ENCODE results near the gene QTRT2. TPM values are rescaled to one million over a fixed set of nuclear protein-coding genes. Genes with fewer than 3 reads are reported as not detected.

Gene QTRT2
- total and polyA plus RNA-seq, 4 donors: 4.3 to 11.3 (median 5.9) TPM

GRCh38 chr3:114115143-114115542 lies 58.6 kb downstream of the QTRT2 start:
- no peak for DNase-seq (ENCODE audit: low spot score)
- no peaks in the 10 kb centered on the region for H3K9me3 ChIP-seq (ENCODE audit: control insufficient read depth in 4 of 4, low read length in 3 of 4)
- 89% methylated on average over 7 of the region's 7 CpGs for WGBS
- H3K27me3 ChIP-seq (ENCODE audit: control insufficient read depth in 4 of 4, insufficient read depth in 4 of 4, low read length in 3 of 4): no peaks in the 10 kb centered on the region
- no peaks in the 10 kb centered on the region for H3K4me1 ChIP-seq (ENCODE audit: control insufficient read depth in 4 of 4, insufficient read depth in 4 of 4, low read length in 3 of 4)
- H3K4me3 ChIP-seq (ENCODE audit: low read depth in 1 of 3, low read length in 3 of 3): no peak overlapping the region
- no peak overlapping the region for H3K27ac ChIP-seq (ENCODE audit: low read depth in 1 of 2, low read length in 2 of 2)
- H3K36me3 ChIP-seq (ENCODE audit: control insufficient read depth in 4 of 4, insufficient read depth in 3 of 4, low read depth in 1 of 4, low read length in 3 of 4): no peaks in the 10 kb centered on the region
- no peak overlapping the region for H3K9ac ChIP-seq (ENCODE audit: low read depth in 1 of 2, low read length in 2 of 2)
- no peak for TF ChIP-seq ATF3 (IDR thresholded peaks at IDR 0.05)
- TF ChIP-seq FOXA1 (IDR thresholded peaks at IDR 0.05): no peak
- TF ChIP-seq, protein P1, sequence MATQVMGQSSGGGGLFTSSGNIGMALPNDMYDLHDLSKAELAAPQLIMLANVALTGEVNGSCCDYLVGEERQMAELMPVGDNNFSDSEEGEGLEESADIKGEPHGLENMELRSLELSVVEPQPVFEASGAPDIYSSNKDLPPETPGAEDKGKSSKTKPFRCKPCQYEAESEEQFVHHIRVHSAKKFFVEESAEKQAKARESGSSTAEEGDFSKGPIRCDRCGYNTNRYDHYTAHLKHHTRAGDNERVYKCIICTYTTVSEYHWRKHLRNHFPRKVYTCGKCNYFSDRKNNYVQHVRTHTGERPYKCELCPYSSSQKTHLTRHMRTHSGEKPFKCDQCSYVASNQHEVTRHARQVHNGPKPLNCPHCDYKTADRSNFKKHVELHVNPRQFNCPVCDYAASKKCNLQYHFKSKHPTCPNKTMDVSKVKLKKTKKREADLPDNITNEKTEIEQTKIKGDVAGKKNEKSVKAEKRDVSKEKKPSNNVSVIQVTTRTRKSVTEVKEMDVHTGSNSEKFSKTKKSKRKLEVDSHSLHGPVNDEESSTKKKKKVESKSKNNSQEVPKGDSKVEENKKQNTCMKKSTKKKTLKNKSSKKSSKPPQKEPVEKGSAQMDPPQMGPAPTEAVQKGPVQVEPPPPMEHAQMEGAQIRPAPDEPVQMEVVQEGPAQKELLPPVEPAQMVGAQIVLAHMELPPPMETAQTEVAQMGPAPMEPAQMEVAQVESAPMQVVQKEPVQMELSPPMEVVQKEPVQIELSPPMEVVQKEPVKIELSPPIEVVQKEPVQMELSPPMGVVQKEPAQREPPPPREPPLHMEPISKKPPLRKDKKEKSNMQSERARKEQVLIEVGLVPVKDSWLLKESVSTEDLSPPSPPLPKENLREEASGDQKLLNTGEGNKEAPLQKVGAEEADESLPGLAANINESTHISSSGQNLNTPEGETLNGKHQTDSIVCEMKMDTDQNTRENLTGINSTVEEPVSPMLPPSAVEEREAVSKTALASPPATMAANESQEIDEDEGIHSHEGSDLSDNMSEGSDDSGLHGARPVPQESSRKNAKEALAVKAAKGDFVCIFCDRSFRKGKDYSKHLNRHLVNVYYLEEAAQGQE (IDR thresholded peaks at IDR 0.05): no peak
- TF ChIP-seq MAX (IDR thresholded peaks at IDR 0.05): no peak
- no peak for TF ChIP-seq CTCF (IDR thresholded peaks at IDR 0.05; ENCODE audit: low read depth, low read length, missing input control)
- TF ChIP-seq TAF1 (conservative IDR thresholded peaks at IDR 0.05): no peak
- TF ChIP-seq RAD21 (IDR thresholded peaks at IDR 0.05): no peak
- TF ChIP-seq HNF4A (conservative IDR thresholded peaks at IDR 0.05): no peak
- TF ChIP-seq YY1 (IDR thresholded peaks at IDR 0.05): no peak
- no peak for TF ChIP-seq EGR1 (IDR thresholded peaks at IDR 0.05; ENCODE audit: low read depth in 2 of 2)
- TF ChIP-seq HNF4G (IDR thresholded peaks at IDR 0.05): no peak
- no peak for TF ChIP-seq SP1 (IDR thresholded peaks at IDR 0.05)
- no peak for TF ChIP-seq RXRA (IDR thresholded peaks at IDR 0.05)
- no peak for TF ChIP-seq GABPA (IDR thresholded peaks at IDR 0.05 in 1 of 2, conservative IDR thresholded peaks at IDR 0.05 in 1 of 2)
- TF ChIP-seq FOXA2 (IDR thresholded peaks at IDR 0.05): no peak
- TF ChIP-seq, protein P2, sequence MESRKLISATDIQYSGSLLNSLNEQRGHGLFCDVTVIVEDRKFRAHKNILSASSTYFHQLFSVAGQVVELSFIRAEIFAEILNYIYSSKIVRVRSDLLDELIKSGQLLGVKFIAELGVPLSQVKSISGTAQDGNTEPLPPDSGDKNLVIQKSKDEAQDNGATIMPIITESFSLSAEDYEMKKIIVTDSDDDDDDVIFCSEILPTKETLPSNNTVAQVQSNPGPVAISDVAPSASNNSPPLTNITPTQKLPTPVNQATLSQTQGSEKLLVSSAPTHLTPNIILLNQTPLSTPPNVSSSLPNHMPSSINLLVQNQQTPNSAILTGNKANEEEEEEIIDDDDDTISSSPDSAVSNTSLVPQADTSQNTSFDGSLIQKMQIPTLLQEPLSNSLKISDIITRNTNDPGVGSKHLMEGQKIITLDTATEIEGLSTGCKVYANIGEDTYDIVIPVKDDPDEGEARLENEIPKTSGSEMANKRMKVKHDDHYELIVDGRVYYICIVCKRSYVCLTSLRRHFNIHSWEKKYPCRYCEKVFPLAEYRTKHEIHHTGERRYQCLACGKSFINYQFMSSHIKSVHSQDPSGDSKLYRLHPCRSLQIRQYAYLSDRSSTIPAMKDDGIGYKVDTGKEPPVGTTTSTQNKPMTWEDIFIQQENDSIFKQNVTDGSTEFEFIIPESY (IDR thresholded peaks at IDR 0.05): no peak
- no peak for TF ChIP-seq NR2F2 (IDR thresholded peaks at IDR 0.05)

DNA sequence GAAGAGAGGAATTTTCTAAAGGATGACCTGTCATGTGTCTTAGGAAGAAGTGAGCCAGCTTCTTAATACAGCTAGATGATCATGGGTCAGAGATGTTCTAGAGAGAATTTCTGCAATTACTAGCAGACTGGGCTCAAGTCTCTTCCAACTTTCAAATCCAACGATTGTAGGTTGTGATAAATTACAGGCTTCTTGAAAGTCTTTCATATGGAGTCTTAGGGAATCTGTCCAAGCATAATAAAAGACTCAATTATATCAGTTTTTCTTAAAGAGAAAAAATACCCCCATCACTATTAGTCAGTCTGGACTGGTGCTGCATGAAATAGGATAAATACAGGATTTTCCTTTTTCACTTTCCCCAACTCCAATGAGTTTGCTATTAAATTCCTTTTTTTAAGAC lies 63.2 kb downstream of the QTRT2 start:
- H3K36me3 ChIP-seq (ENCODE audit: control insufficient read depth in 4 of 4, insufficient read depth in 3 of 4, low read depth in 1 of 4, low read length in 3 of 4): no peaks in the 10 kb centered on the region
- no peak overlapping the region for H3K4me3 ChIP-seq (ENCODE audit: low read depth in 1 of 3, low read length in 3 of 3)
- no peak for DNase-seq (ENCODE audit: low spot score)
- H3K9ac ChIP-seq (ENCODE audit: low read depth in 1 of 2, low read length in 2 of 2): no peak overlapping the region
- peaks cover 0 to 3% (median 0%) of the 10 kb centered on the region in 4 donors for H3K27me3 ChIP-seq (ENCODE audit: control insufficient read depth in 4 of 4, insufficient read depth in 4 of 4, low read length in 3 of 4)
- H3K9me3 ChIP-seq (ENCODE audit: control insufficient read depth in 4 of 4, low read length in 3 of 4): no peaks in the 10 kb centered on the region
- H3K27ac ChIP-seq (ENCODE audit: low read depth in 1 of 2, low read length in 2 of 2): no peak overlapping the region
- no peaks in the 10 kb centered on the region for H3K4me1 ChIP-seq (ENCODE audit: control insufficient read depth in 4 of 4, insufficient read depth in 4 of 4, low read length in 3 of 4)
- WGBS: 62% methylated on average over 1 of the region's 1 CpG
- no peak for TF ChIP-seq EGR1 (IDR thresholded peaks at IDR 0.05; ENCODE audit: low read depth in 2 of 2)
- no peak for TF ChIP-seq RAD21 (IDR thresholded peaks at IDR 0.05)
- TF ChIP-seq, protein P1 (IDR thresholded peaks at IDR 0.05): no peak
- TF ChIP-seq GABPA (IDR thresholded peaks at IDR 0.05 in 1 of 2, conservative IDR thresholded peaks at IDR 0.05 in 1 of 2): no peak
- no peak for TF ChIP-seq TAF1 (conservative IDR thresholded peaks at IDR 0.05)
- no peak for TF ChIP-seq ATF3 (IDR thresholded peaks at IDR 0.05)
- TF ChIP-seq, protein P2 (IDR thresholded peaks at IDR 0.05): no peak
- no peak for TF ChIP-seq RXRA (IDR thresholded peaks at IDR 0.05)
- no peak for TF ChIP-seq NR2F2 (IDR thresholded peaks at IDR 0.05)
- TF ChIP-seq SP1 (IDR thresholded peaks at IDR 0.05): no peak
- TF ChIP-seq HNF4A (conservative IDR thresholded peaks at IDR 0.05): no peak
- TF ChIP-seq FOXA1 (IDR thresholded peaks at IDR 0.05): no peak
- TF ChIP-seq YY1 (IDR thresholded peaks at IDR 0.05): no peak
